ENCODE results near the gene MLPH.

GRCh38 chr2:237535385-237536082, 48.5 kb downstream of the MLPH start:
- no peak for TF ChIP-seq POLR2A (IDR thresholded peaks at IDR 0.05)
- TF ChIP-seq CTCF (IDR thresholded peaks at IDR 0.05): no peak
- no peak for TF ChIP-seq POLR2AphosphoS5 (IDR thresholded peaks at IDR 0.05)
- TF ChIP-seq EP300 (IDR thresholded peaks at IDR 0.05): no peak
